Retinal pigment epithelial cell (primary cell): ENCODE measurements around the gene DCC.

Experiments used
- DNase-seq: peaks from one replicate; pipeline ENCODE4 v3.0.0-alpha.2; 2010; ENCODE audit warnings: low read depth
- H3K4me3 ChIP-seq: 2 replicates; pipeline ENCODE4 v1.5.1; 2011; ENCODE audit warnings: mild to moderate bottlenecking, low read length, control low read depth, moderate library complexity
- CTCF ChIP-seq: conservative IDR thresholded peaks from 2 replicates; pipeline ENCODE4 v1.5.1; 2011; ENCODE audit warnings: low read depth, low read length, control low read depth, inconsistent platforms

Gene DCC

GRCh38 chr18:52323802-52324201, 16.2 kb upstream of the DCC start:
- no peak for DNase-seq
- H3K4me3 ChIP-seq = no peak overlapping the region
- TF ChIP-seq CTCF = no peak

- H3K4me3 ChIP-seq = no peak overlapping the region
- DNase-seq = no peak
- no peak for TF ChIP-seq CTCF
Observed at GRCh38 chr18:52325997-52326396, 14.0 kb upstream of the DCC start.

GRCh38 chr18:52333860-52334259, 6.1 kb upstream of the DCC start:
- no peak overlapping the region for H3K4me3 ChIP-seq
- no peak for DNase-seq
- no peak for TF ChIP-seq CTCF

GRCh38 chr18:52334307-52334706, 5.7 kb upstream of the DCC start:
- no peak for TF ChIP-seq CTCF
- no peak for DNase-seq
- no peak overlapping the region for H3K4me3 ChIP-seq

- H3K4me3 ChIP-seq = no peak overlapping the region
- no peak for TF ChIP-seq CTCF
- no peak for DNase-seq
Observed at GRCh38 chr18:52334896-52335295, 5.1 kb upstream of the DCC start.

GRCh38 chr18:52337276-52337675, 2.7 kb upstream of the DCC start:
- DNase-seq = no peak
- no peak for TF ChIP-seq CTCF
- no peak overlapping the region for H3K4me3 ChIP-seq

- no peak for TF ChIP-seq CTCF
- peak overlapping the region; percentile 50 for H3K4me3 ChIP-seq
- no peak for DNase-seq
Observed at GRCh38 chr18:52340406-52341102, 557 bp downstream of the DCC start.
